GM10266 (cell line): ENCODE results near the gene NQO2.
"Not testable (repeated sequence)": the region's sequence is repeated elsewhere in the genome, so short reads cannot be mapped to it uniquely, and the experiment has no call there.

Source experiments
- DNase-seq: peaks from one replicate; pipeline ENCODE4 v3.0.0; 2012; ENCODE audit errors: extremely low spot score
- TF ChIP-seq, protein P1 (sequence below): IDR thresholded peaks from 2 replicates; pipeline ENCODE4 v1.5.1; 2012; ENCODE audit warnings: mild to moderate bottlenecking, low read depth; ENCODE audit not compliant: control insufficient read depth, insufficient read depth; ENCODE audit errors: missing control alignments

Gene NQO2

DNA sequence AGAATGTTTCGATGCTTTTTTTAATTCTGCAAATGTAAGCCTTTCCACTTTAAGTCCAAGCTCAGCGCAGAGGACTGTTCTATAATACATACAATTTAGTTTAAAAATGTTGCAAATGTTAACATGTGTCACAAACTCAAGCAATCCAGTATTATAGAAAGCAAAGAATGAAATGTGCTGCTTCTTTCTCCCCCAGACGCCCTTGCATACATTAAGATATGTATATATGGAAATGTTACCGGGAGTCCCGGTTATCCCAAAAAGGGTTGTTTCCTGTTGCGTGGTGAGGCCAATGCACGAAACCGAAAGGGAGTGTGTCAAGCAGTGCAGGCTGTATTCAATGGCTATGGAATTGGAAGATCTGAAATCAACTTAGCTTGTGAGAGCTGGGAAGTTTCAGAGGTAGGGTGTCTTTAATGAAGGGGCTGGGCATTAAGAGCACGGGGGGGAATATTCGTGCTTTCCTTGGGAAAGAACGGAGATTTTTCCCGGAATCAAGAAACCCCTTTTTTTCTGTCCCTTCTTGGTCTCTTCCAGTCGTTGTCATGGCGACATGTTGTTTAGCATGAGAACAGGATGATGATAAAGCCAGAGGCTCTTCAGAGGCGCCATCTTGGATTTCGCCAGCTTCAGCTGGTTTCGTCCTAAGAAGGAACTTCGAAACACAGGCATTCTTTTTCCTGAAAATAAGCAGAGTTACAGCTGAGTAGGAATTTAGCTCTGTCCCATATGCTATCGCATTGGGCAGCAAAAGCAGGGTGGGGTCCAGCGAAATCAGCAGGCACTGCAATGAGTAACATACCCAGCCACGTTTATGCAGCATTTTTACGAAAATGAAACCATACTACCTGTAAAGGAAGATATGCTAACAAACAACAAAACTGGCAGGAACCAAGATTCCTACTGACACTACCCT, 10.1 kb upstream of the NQO2 start:
- DNase-seq: peak; percentile 84
- TF ChIP-seq, protein P1, sequence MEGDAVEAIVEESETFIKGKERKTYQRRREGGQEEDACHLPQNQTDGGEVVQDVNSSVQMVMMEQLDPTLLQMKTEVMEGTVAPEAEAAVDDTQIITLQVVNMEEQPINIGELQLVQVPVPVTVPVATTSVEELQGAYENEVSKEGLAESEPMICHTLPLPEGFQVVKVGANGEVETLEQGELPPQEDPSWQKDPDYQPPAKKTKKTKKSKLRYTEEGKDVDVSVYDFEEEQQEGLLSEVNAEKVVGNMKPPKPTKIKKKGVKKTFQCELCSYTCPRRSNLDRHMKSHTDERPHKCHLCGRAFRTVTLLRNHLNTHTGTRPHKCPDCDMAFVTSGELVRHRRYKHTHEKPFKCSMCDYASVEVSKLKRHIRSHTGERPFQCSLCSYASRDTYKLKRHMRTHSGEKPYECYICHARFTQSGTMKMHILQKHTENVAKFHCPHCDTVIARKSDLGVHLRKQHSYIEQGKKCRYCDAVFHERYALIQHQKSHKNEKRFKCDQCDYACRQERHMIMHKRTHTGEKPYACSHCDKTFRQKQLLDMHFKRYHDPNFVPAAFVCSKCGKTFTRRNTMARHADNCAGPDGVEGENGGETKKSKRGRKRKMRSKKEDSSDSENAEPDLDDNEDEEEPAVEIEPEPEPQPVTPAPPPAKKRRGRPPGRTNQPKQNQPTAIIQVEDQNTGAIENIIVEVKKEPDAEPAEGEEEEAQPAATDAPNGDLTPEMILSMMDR: no peak

DNA sequence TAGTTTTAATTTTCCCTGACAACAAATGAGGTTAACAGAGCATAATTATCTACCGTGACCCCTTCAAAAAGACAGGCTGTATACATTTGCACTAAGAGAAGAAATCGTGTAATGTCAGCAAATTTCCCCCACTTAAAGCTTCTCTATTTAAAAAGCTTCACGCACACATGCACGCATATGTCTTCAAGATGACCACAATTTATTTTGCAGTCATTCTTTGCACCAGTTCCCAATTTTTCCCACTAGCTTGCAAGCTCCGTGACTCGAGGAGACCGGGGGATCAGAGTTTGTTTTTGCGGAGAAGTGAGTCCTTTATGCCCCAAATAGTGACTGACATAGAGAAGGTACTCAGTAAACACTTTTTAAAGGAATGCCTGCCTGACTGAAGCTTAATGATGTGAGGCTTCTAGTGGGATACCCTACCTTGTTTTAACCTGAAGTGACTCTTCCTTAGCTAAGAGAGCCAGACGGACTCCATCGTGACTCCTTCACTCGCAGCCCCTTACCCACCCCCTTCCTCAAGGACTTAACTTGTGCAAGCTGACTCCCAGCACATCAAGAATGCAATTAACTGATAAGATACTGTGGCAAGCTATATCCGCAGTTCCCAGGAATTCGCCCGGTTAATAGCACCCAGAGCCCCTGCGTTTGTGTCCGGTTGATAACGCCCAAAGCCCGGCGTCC, 9.3 kb upstream of the NQO2 start:
- TF ChIP-seq, protein P1: no peak
- no peak for DNase-seq

GRCh38 chr6:2990932-2991506, 8.7 kb upstream of the NQO2 start:
- DNase-seq: no peak
- TF ChIP-seq, protein P1: no peak

DNA sequence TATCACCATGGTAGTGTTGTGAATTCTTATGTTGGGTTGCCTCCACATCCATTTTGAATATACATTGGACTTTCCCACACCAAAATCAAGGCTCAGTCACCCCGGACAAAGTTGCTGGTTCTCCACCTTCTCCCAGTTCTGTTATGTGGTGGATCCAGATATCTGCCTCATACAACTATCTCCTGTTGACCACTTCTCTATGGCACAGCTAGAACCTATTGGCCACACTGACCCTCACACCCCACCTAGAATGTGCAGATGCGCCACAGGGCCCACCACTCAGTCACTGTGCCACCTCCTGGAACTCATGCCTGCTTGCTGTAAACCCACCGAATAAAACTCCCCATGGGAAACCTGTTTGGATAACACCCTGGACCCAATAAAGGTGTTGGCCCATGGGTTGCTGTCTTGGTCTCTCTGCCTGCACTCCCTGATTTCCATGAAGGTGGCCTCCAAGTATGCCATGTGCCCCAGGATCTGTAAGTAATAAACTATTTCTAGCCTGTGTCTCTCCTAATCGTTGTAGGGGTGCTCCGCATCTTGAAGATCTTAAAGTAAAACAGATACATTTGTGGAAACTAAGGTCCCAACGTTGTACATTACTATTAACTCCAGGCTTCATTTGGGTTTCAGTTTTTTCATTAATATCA, 7.2 kb upstream of the NQO2 start:
- no peak for DNase-seq
- TF ChIP-seq, protein P1: no peak

DNA sequence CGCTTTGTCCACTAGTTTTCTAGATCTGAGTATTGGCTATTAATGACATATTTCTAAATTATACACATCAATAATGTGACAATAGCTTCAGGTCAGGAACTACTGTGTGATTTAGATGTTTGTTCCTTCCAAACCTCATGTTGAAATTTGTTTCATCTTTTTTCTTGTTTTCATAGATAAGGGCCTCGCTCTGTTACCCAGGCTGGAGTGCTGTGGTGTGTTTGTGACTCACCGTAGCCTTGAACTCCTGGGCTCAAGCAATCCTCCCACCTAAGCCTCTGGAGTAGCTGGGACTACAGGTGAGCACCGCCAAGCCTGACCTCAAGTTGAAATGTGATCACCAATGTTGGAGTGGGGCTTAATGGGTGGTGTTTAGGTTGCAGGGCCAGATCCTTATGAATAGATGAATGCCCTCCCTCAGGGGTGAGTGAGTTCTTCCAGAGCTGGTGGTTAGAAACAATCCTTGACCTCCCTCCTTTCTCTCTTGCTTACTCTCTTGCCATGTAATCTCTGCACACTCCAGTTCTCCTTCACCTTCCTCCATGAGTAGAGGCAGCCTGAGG, 5.9 kb upstream of the NQO2 start:
- TF ChIP-seq, protein P1: no peak
- no peak for DNase-seq

- not testable (repeated sequence) for DNase-seq
Measured at GRCh38 chr6:2998249-2998997, 1.3 kb upstream of the NQO2 start.
